Dermis blood vessel endothelial cell (primary cell): ENCODE data around the gene FRYL. TPM values are rescaled to one million over a fixed set of nuclear protein-coding genes. Genes with fewer than 3 reads are reported as not detected.
"Not testable (repeated sequence)": the region's sequence is repeated elsewhere in the genome, so short reads cannot be mapped to it uniquely, and the experiment has no call there.

Experiments
- DNase-seq: peaks from one replicate; pipeline ENCODE4 v3.0.0; 2010
- total RNA-seq: library from RNA; depleted of rRNA; stranded (reverse); fragments of >200 nt; gene quantifications from 2 replicates; pipeline ENCODE4 v1.2.3, GENCODE V29; 2014

FRYL gene
- total RNA-seq, 1 donor from 2014 or later: 145 TPM

- DNase-seq: not testable (repeated sequence)
Measured at GRCh38 chr4:48745223-48745622, 34.9 kb downstream of the FRYL start.

GRCh38 chr4:48742412-48742811 lies 37.7 kb downstream of the FRYL start:
- DNase-seq: peak; percentile 43

DNA sequence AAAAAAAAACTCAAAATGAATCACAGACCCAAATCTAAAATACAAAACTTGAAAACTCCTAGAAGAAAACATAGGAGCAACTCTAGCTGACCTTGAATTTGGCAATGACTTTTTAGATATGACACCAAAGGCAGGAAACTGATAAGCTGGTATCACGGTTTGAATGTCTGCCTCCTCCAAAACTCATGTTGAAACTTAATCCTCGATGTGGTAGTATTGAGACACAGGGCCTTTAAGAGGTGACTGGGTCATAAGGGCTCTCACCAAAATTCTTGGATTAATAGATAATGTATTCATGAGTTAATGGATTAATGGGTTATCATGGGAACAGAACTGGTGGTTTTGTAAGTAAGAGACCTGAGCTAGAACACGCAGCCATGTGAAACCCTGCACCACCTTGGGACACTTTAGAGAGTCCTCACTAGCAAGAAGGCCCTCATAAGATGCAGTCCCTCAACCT lies 40.5 kb downstream of the FRYL start:
- DNase-seq: no peak

GRCh38 chr4:48738856-48739255 lies 41.2 kb downstream of the FRYL start:
- DNase-seq: no peak

DNA sequence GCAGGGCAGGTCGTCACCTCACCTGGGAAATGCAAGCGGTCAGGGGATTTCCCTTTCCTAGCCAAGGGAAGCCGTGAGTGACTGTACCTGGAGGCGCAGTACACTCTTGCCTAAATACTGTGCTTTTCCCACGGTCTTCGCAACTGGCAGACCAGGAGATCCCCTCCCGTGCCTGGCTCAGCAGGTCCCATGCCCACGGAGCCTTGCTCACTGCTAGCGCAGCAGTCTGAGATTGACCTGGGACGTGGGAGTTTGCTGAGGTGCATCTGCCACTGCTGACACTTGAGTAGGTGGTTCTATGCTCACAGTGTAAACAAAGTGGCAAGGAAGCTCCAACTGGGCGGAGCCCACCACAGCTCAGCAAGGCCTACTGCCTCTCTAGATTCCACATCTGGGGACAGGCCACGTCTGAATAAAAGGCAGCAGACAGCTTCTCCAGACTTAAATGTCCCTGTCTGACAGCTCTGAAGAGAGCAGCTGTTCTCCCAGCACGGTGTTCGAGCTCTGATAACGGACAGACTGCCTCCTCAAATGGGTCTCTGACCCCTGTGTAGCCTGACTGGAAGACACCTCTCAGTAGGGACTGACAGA lies 51.1 kb downstream of the FRYL start:
- DNase-seq: not testable (repeated sequence)

GRCh38 chr4:48727666-48728459 lies 52.2 kb downstream of the FRYL start:
- no peak for DNase-seq

- no peak for DNase-seq
Measured at GRCh38 chr4:48725414-48725813, 54.7 kb downstream of the FRYL start.

GRCh38 chr4:48722509-48723446 lies 57.3 kb downstream of the FRYL start:
- DNase-seq: peak; percentile 73

DNA sequence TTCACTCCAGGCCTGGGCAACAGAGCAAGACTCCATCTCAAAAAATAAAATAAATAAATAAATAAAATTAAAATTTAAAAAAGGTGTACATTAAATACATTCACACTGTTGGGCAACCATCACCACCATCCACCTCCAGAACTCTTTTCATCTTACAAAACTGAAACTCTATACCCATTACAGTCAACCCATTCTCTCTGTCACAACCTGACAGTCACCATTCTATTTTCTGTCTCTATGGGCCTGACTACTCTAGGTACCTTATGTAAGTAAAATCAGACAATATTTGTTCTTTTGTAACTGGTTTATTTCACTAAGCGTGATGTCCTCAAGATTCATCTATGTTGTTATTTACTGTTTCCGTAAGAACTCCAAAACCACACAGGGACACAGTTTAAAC lies 59.6 kb downstream of the FRYL start:
- no peak for DNase-seq

DNA sequence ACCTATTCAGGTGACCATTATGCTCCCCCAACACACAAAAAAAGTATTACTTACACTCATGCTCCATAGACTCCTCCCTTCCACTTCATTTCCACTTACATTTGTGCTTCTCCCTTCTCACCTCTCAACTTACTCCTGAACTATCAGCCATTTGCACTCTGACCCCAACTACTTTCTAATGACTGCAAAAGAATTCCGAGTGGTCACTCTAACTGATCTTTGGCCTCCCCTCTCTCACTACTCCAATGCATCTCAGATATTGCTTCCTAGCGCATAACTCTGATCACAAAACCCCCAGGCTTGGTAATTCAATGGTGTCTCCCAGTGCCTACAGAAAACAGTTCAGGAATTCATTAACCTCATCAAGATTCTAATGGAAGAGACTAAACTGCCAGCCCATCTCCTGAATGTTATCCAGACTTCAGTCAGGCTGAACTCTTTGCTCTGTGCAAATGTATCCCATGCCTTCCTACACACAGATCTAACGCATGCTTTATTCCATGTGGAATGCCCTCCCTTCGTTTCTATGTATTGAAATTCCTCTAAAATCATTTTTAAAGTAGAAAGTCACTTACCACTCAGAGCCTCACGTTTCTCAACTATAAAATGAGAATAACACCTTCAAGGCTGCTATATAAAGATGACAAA lies 61.1 kb downstream of the FRYL start:
- no peak for DNase-seq

GRCh38 chr4:48716285-48716684 lies 63.8 kb downstream of the FRYL start:
- not testable (repeated sequence) for DNase-seq

DNA sequence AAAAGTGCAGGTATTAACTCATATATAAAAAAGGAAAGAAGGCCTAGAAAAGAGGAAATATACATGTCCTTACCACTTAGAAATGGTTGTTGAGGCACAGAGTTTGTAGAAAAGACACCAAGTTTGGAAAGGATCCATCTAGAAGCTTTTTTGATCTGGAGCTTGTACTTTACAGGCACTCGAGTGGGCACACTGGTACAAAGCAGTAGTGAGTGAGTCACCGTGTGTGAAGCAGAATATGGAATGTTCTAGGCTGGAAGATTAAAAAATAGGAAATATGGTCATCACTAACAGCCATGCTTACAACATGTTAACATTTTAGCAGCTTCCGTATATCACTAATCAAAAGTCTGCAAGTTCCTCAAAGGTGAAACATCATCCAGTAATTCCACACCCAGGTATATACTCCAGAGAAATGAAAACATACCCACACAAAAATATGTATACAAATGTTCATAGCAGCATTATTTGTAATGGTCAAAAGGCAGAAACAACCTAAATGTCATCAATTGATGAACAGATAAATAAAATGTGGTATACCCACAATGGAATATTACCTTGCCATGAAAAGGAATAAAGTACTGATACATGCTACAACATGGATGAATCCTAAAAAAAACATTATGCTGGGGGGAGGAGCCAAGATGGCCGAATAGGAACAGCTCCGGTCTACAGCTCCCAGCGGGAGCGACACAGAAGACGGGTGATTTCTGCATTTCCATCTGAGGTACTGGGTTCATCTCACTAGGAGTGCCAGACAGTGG lies 69.5 kb downstream of the FRYL start:
- peak; percentile 37 for DNase-seq

DNA sequence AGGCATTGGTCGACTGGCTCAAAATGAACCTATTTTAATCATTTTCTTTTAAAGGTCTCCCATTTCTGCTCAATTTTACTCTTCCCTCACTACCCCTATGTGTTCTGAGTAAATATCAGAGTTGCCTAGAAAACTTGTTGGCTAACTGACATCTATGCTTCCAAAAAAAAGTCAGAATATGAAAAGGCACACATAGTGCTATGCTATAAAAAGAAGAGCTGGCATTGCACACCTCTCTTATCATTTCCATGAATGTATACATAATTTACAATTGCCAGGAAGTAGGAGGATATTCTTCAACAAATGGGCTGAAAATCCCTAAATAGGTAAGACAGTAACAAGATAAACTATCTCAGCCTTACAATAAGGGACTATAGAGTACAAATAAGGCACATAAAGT lies 70.2 kb downstream of the FRYL start:
- DNase-seq: no peak

DNA sequence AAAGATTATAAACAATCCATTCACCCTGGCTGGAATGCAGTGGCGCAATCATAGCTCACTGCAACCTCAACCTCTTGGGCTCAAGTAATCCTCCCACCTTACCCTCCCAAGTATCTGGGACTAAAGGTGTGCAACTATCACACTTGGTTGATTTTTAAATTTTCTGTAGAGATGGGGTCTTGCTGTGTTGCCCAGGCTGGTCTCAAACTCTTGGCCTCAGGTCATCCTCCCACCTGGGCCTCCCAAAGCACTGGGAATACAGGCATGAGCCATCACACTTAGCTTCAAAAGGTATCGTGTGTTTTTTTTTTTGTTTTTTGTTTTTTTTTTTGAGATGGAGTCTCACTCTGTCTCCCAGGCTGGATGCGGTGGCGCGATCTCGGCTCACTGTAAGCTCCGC lies 71.5 kb downstream of the FRYL start:
- DNase-seq: no peak

DNA sequence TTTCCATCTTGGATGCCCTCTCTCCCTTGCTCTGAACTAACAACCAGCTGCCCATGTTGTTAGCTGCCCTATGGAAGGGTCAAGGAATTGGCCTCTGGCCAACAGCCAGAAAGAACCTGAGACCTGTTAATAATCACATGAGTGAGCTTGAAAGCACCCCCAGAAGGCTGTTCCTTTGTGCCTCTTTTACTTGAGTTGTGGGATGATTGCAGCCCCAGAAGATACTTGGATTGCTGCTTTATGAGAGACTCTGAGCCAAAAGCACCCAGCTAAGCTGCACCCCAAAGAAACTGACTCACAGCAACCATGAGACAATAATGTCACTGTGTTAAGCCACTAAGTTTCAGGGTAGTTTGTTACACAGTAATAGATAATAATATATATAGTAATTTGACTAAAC lies 73.3 kb downstream of the FRYL start:
- DNase-seq: no peak

DNA sequence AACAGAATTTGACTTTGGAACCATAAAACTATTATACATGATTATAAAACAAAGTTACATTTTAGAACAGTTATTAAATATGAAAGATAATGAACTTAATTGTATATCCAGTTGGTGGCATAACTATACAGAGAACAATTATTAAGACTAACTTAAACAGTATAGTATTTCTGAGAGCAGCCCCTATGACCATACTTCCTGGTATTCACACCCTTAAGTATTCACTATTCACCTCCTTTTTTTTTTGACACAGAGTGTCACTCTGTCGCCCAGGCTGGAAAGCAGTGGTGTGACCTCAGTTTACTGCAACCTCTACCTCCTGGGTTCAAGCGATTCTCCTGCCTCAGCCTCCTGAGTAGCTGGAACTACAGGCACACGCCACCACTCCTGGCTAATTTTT lies 74.5 kb downstream of the FRYL start:
- no peak for DNase-seq

DNA sequence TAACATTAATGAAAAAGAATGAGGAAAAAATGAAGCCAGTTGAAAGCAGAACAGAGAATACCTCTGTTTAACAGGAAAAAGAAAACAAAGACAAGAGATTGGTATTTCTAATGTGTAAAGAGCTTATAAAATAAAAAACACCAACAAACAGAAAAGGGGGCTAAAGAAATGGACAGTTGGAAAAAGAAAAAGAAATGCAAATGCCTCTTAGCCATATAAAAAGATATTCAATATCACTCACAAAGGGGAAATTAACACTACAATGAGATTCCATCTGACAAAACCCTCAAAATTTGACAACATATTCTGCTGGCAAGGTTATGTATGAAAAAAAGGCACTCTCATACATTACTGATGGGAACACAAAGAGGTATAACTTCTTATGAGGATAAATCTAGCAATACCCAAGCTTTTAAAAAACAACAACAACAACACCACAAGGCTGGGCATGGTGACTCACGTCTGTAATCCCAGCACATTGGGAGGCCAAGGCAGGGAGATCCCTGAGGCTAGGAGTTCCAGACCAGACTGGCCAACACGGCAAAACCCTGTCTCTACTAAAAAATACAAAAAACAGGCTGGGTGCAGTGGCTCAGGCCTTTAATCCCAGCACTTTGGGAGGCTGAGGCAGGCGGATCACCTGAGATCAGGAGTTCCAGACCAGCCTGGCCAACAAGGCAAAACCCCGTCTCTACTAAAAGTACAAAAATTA lies 75.8 kb downstream of the FRYL start:
- DNase-seq: no peak

DNA sequence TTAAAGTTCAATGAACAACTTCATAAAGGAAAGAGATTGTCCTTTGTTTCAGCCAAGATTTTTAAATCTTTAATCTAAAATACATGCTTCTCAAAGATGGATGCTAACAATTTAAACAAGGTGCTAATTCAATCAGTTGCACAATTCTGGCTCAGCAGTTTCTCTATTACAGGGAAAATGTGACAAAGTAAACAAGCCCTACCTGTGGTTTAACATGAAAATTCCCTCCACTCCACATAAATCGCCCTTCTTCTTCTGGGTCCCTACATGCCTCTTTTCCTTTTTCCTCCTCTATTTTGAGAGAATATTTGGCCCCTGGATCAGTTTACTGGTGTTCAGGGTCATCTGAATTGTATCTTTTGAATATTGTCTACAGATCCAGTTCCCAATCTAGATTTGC lies 80.6 kb downstream of the FRYL start:
- no peak for DNase-seq

DNA sequence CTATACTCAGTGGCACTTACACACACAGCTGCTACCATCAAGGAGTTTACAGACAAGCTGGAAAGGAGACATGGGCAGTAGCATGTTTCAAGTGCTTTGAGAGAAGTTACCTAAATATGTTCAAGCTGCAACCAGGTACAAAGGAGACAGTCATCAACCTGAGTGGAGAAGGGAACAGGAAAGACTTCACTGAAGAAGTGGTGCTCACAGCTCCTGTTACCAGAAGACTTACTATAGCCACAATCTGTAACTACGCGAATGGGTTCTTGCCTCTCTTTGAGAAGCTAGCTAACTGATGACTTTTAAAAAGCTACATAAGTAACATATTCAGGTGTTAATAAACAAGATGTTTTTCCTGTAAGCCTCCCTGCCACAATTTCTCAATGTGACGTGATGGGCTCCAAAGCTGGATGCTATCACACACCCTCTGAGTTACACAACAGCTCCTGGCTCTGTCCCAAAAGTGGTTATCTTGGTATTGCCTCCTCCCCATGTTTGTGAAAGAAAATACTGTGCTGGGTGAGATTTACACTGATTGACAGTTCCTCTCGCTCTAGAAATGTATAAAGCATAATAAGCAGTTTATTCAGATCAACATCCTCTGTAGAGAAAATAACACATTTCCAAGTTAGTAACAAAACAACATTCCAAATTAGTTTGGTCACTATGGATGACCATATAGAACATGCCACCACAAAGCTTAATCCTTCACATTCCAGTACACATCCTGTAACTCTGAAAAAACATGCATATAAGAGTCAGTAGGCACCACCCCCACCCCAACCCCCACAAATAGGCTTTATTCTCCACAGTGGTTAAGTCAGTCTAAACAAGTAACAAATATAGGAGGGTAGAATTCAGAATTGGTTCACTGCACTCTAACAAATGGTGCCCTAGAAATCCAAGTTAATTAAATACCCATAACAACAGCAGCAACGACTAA lies 81.8 kb downstream of the FRYL start:
- peak; percentile 78 for DNase-seq

DNA sequence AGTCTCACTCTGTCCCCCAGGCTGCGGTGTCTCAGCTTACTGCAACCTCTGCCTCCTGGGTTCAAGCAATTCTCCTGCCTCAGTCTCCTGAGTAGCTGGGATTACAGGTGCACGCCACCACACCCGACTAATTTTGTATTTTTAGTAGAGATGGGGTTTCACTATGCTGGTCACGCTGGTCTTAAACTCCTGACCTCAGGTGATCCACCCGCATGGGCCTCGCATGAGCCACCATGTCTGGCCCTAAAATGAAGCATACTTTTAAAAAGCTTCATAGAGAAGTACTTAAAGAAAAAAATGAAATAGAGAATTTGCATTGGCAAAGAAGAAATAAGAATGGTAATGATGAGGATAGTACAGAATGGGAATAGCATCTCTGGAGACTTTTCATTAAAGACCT lies 82.6 kb downstream of the FRYL start:
- DNase-seq: not testable (repeated sequence)
